Measurements from ENCODE around the gene GOLGA6L10.
"Not testable (repeated sequence)": the region's sequence is repeated elsewhere in the genome, so short reads cannot be mapped to it uniquely, and the experiment has no call there.

Gene GOLGA6L10

DNA sequence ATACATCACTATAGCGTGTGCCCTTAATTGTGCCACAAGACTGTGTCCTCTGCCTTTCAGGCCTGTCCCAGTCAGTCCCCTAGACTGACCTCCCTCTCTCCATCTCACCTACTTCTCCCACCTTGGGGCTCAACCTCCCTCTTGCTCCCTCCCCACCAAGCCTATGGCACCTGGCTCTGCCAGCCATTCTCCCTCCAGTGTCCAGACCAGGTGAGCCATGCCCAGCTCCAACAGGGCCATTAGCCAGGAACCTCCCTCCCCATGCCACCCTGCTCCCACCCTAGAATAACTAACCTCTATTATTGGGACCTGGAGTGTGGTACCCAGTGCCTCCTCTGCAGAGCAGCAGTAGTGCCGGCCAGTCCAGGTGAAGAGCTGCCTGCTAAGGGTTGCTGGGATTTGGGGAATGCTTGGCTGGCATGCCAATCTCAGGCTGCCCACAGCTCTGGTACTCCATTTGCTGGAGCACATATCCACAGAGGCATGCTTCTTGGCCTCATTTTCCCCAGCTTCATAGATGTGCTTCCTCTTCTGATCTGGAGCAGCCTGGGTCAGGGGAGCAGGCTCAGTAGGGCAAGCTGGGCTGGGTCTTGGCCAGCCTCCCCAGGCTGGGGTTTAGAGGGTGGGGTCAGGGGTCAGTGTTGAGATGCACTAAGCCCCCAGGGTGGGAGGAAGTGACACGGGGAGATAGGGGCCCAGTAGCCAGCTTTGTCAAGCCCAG lies 47.8 kb downstream of the GOLGA6L10 start:
- TF ChIP-seq CTCF (IDR thresholded peaks at IDR 0.05; ENCODE audit: low read depth, low read length, missing control alignments), result no peak
- no peak overlapping the region for H3K4me3 ChIP-seq (ENCODE audit: low read depth, low read length)
- DNase-seq (ENCODE audit: low read depth), result no peak

GRCh38 chr15:82300883-82301282 lies 48.4 kb downstream of the GOLGA6L10 start:
- TF ChIP-seq CTCF (IDR thresholded peaks at IDR 0.05; ENCODE audit: low read depth, low read length, missing control alignments), result no peak
- DNase-seq (ENCODE audit: low read depth), result no peak
- H3K4me3 ChIP-seq (ENCODE audit: low read depth, low read length), result no peak overlapping the region

DNA sequence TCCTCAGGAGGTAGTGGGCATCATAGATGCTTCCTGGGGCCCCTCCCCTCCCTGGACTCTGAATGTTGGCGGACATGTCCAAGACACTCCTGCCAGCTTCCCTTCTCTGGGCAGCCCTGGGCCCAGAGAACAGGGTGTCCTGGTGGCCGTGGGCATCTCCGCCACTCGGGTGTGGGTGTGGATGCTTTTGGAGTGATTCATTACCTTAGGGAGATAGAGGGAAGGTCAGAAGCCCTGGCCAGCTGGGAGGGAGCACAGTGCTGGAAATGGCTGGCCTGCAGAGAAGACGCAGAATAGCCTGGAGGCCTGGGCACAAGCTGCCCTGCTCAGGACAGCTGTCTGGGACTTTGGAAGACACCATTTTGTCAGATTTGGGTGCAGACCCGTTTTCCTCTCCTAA lies 48.9 kb downstream of the GOLGA6L10 start:
- DNase-seq (ENCODE audit: low read depth), result not testable (repeated sequence)

GRCh38 chr15:82299511-82299914 lies 49.8 kb downstream of the GOLGA6L10 start:
- not testable (repeated sequence) for DNase-seq (ENCODE audit: low read depth); H3K4me3 ChIP-seq (ENCODE audit: low read depth, low read length)

More for the DNA sequence above, 48.9 kb downstream of the GOLGA6L10 start:
- not testable (repeated sequence) for H3K4me3 ChIP-seq (ENCODE audit: low read depth, low read length)

DNA sequence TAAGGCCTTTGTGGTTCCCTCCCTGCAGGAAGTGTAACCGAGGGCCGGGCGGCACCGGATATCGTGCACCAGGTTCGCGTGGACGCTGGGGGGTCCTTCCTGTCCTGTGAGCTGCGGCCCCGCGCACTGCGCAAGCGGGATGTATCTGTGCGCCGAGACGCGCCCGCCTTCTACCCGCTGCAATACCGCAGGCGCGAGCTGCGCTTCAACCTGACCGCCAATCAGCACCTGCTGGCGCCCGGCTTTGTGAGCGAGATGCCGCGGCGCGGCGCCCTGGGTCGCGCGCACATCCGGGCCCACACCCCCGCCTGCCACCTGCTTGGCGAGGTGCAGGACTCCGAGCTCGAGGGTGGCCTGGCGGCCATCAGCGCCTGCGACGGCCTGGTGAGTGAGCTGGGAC lies 50.8 kb downstream of the GOLGA6L10 start:
- H3K4me3 ChIP-seq (ENCODE audit: low read depth, low read length), result no peak overlapping the region
- TF ChIP-seq CTCF (IDR thresholded peaks at IDR 0.05; ENCODE audit: low read depth, low read length, missing control alignments), result no peak
- DNase-seq (ENCODE audit: low read depth), result no peak

DNA sequence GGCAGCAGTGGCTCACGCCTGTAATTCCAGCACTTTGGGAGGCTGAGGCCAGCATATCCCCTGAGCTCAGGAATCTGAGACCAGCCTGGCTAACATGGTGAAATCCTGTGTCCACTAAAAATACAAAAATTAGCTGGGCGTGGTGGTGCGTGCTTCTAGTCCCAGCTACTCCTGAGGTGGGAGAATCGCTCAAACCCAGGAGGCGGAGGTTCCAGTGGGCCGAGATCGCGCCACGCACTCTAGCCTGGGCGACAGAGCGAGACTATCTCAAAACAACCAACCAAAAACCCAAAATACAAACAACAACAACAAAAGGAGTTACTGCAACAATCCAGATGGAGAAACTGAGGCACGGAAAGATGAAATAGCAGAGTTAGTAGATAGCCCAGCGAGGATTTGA lies 51.2 kb downstream of the GOLGA6L10 start:
- DNase-seq (ENCODE audit: low read depth), result no peak
- H3K4me3 ChIP-seq (ENCODE audit: low read depth, low read length), result no peak overlapping the region
- TF ChIP-seq CTCF (IDR thresholded peaks at IDR 0.05; ENCODE audit: low read depth, low read length, missing control alignments), result no peak

DNA sequence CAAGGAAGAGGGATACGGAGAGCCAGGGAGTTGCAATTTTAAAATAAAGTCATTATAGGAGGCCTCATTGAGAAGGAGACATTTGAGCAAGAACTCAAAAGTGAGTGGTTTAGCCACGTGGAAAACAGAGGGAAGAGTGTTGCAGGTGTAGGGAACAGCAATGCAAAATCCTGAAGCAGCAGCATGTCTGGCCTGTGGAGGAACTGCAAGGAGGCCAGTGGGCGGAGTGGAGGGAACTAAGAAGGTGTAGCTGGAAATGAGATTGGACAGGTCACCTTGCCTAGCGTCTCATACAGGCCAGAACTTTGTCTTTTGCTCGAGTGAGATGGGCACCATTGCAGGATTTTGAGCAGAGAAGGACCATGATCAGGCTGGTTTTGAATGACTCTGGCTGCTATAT lies 51.7 kb downstream of the GOLGA6L10 start:
- no peak overlapping the region for H3K4me3 ChIP-seq (ENCODE audit: low read depth, low read length)
- no peak for TF ChIP-seq CTCF (IDR thresholded peaks at IDR 0.05; ENCODE audit: low read depth, low read length, missing control alignments)
- no peak for DNase-seq (ENCODE audit: low read depth)

DNA sequence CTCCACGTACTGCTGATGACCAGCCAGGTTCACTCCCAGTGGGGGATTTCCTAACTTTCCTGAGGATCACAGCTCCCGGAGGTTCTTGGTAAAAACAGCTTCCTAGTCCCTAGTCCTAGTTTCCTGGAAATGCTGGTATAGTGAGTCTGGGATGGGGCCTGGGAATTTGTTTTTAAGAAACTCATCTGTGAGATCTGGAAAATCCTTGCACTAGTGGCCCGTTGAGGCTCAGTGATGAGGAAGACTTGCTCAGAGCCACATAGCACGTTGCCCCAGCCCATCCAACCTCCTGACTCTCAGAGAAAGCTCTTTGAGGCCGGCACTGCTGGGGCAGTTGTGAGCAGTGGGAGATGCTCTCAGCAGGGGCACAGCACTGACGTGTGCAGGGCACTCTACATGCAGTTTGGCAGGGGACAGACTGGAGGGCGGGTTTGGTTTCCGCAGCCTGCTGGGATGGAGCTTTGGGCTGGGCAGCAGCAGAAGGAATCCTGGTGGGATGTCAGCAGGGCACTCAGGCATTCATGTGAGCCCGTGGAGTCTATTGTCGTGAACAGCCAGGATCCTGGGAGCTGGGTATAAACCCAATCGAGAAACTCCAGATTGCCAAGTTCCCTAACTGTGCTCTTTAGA lies 55.1 kb downstream of the GOLGA6L10 start:
- H3K4me3 ChIP-seq (ENCODE audit: low read depth, low read length), result no peak overlapping the region
- no peak for TF ChIP-seq CTCF (IDR thresholded peaks at IDR 0.05; ENCODE audit: low read depth, low read length, missing control alignments)
- DNase-seq (ENCODE audit: low read depth), result no peak

Measured in GM12864 (cell line).